Stimulated activated CD8-positive, alpha-beta memory T cell treated with anti-CD3 and anti-CD28 coated beads, Interleukin-7, amount 100 ng/mL, for 1 hour (primary cell): ENCODE results near the gene ZBTB16.

ENCODE experiments used
- DNase-seq, 2 donors: peaks; one replicate each; pipeline ENCODE4 v3.0.0-alpha.2; 2020; ENCODE audit warnings: low read depth in 2 of 2

The ZBTB16 gene

GRCh38 chr11:114083391-114084252 is 24.1 kb downstream of the ZBTB16 start:
- no peak for DNase-seq

GRCh38 chr11:114084414-114084813 is 24.9 kb downstream of the ZBTB16 start:
- no peak for DNase-seq

- DNase-seq, result no peak
These were observed 26.7 kb downstream of the ZBTB16 start for GRCh38 chr11:114085965-114086793.

- no peak for DNase-seq
These were observed 27.5 kb downstream of the ZBTB16 start for GRCh38 chr11:114087025-114087424.

GRCh38 chr11:114088216-114088615 is 28.7 kb downstream of the ZBTB16 start:
- no peak for DNase-seq

GRCh38 chr11:114088836-114089235 is 29.3 kb downstream of the ZBTB16 start:
- DNase-seq, result no peak

- DNase-seq, result no peak
These were observed 30.2 kb downstream of the ZBTB16 start for GRCh38 chr11:114089748-114090147.

GRCh38 chr11:114090225-114090910 is 30.9 kb downstream of the ZBTB16 start:
- no peak for DNase-seq

- no peak for DNase-seq
These were observed 31.5 kb downstream of the ZBTB16 start for GRCh38 chr11:114090976-114091375.

- DNase-seq, result no peak
These were observed 32.2 kb downstream of the ZBTB16 start for GRCh38 chr11:114091516-114092397.

GRCh38 chr11:114092478-114092877 is 33.0 kb downstream of the ZBTB16 start:
- no peak for DNase-seq

- DNase-seq, result no peak
These were observed 33.4 kb downstream of the ZBTB16 start for GRCh38 chr11:114092953-114093352.

- no peak for DNase-seq
These were observed 35.0 kb downstream of the ZBTB16 start for GRCh38 chr11:114094516-114094915.

GRCh38 chr11:114095899-114096298 is 36.4 kb downstream of the ZBTB16 start:
- no peak for DNase-seq

- no peak for DNase-seq
These were observed 38.3 kb downstream of the ZBTB16 start for GRCh38 chr11:114097832-114098231.

- DNase-seq, result no peak
These were observed 39.4 kb downstream of the ZBTB16 start for GRCh38 chr11:114098927-114099326.

GRCh38 chr11:114099392-114100178 is 40.1 kb downstream of the ZBTB16 start:
- no peak for DNase-seq

- no peak for DNase-seq
These were observed 43.7 kb downstream of the ZBTB16 start for GRCh38 chr11:114102993-114103896.

GRCh38 chr11:114105611-114106010 is 46.1 kb downstream of the ZBTB16 start:
- no peak for DNase-seq
